Aorta (tissue), 5 donors: ENCODE results near the gene PRPF38A. TPM values are rescaled to one million over a fixed set of nuclear protein-coding genes. Genes with fewer than 3 reads are reported as not detected.

ENCODE experiments used
- ATAC-seq: fragments of 200-7000 bp; cut with Tn5 transposase; one replicate; pipeline ENCODE4 v1.9.1; 2022; ENCODE audit warnings: moderate library complexity; ENCODE audit not compliant: low FRiP score
- DNase-seq, 2 donors: peaks; one replicate each; pipeline ENCODE4 v3.0.0-alpha.2; 2020
- H3K27ac ChIP-seq, 2 donors: one replicate each; pipeline ENCODE4 v1.5.1; 2013; ENCODE audit warnings: low read length in 2 of 2, mild to moderate bottlenecking in 2 of 2, moderate library complexity in 2 of 2, control low read depth in 1 of 2, inconsistent platforms in 1 of 2, low read depth in 1 of 2
- H3K27me3 ChIP-seq, 2 donors: one replicate each; pipeline ENCODE4 v1.6.1; 2013; ENCODE audit warnings: control low read depth in 1 of 2, low read length in 1 of 2, mild to moderate bottlenecking in 1 of 2, moderate library complexity in 1 of 2; ENCODE audit not compliant: insufficient read depth in 2 of 2, control insufficient read depth in 1 of 2
- H3K36me3 ChIP-seq, 2 donors: one replicate each; pipeline ENCODE4 v1.6.1; 2013; ENCODE audit warnings: control low read depth in 1 of 2, low read length in 1 of 2, mild to moderate bottlenecking in 1 of 2; ENCODE audit not compliant: insufficient read depth in 2 of 2, control insufficient read depth in 1 of 2
- H3K4me1 ChIP-seq, 2 donors: one replicate each; pipeline ENCODE4 v1.6.1; 2013; ENCODE audit warnings: low read length in 2 of 2, control low read depth in 1 of 2, mild to moderate bottlenecking in 1 of 2, moderate library complexity in 1 of 2; ENCODE audit not compliant: insufficient read depth in 2 of 2, control insufficient read depth in 1 of 2
- H3K4me3 ChIP-seq, 2 donors: one replicate each; pipeline ENCODE4 v1.5.1; 2013; ENCODE audit warnings: low read length in 2 of 2, control low read depth in 1 of 2, mild to moderate bottlenecking in 1 of 2
- H3K9me3 ChIP-seq: one replicate; pipeline ENCODE4 v1.6.1; 2013; ENCODE audit warnings: mild to moderate bottlenecking, low read length; ENCODE audit not compliant: control insufficient read depth
- WGBS, 2 donors: extraction: QIAGEN DNeasy Blood & Tissue Kit; methylation state at CpG; one replicate each; pipeline ENCODE4 v1.1.7; 2013; 5-methylcytosine and 5-hydroxymethylcytosine counted together
- intact Hi-C, 2 donors: fragments of 100-400 bp; cut with DNase I; formaldehyde crosslinking; loops; one replicate each; pipeline versions ENCODE4 v1.14.2 to v1.15.0; 2022
- polyA plus RNA-seq, 2 donors: library from polyadenylated mRNA; stranded (reverse); fragments of 200-250 nt; gene quantifications; one replicate each; pipeline ENCODE4 v1.2.3, GENCODE V29; 2013
- total RNA-seq, 2 donors: library from RNA; stranded (reverse); fragmentation: NEBNext Ultra II Directional; extraction: Animal tissue kit (Norgen Biotek cat#: 25700); gene quantifications; one replicate each; pipeline ENCODE4 v1.2.1, GENCODE V29; 2021
- donor health status: healthy with polysubstance abuse.
- donor health status: Bipolar disorder and iron deficiency.
- donor health status: DM: no; HTN: no; CAD: no.
- donor health status: DM: no; HTN: no; CAD: no.
- donor health status: DM: yes; HTN: yes; CAD: no.

The PRPF38A gene
- total and polyA plus RNA-seq, 4 donors = 15.2 to 36.2 (median 27.7) TPM

DNA sequence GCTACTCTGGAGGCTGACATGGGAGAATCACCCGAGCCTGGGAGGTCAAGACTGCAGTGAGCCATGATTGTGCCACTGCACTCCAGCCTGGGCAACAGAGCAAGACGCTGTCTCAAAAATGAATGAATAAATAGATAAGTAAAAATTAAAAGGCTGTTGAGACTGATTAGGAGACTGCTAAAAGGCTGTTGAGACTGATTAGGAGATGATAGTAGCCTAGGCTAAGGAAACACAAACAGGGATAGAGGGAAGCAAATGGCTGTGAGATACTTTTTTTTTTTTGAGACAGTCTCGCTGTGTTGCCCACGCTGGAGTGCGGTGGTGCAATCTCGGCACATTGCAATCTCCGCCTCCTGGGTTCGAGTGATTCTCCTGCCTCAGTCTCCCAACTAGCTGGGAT lies 28.4 kb downstream of the PRPF38A start:
- Histone ChIP-seq H3K9me3 (no peaks in the 10 kb centered on the region), H3K36me3 (peaks cover 0 to 7% of the 10 kb centered on the region in 2 donors), H3K27me3 (no peaks in the 10 kb centered on the region), H3K4me1 (no peaks in the 10 kb centered on the region), H3K27ac (no peak overlapping the region), H3K4me3 (no peak overlapping the region)
- ATAC-seq (no peak), DNase-seq (no peak)
- 91 to 95% methylated on average over 8 of the region's 8 CpGs for WGBS, 2 donors
- intact Hi-C loops = no loop called here

DNA sequence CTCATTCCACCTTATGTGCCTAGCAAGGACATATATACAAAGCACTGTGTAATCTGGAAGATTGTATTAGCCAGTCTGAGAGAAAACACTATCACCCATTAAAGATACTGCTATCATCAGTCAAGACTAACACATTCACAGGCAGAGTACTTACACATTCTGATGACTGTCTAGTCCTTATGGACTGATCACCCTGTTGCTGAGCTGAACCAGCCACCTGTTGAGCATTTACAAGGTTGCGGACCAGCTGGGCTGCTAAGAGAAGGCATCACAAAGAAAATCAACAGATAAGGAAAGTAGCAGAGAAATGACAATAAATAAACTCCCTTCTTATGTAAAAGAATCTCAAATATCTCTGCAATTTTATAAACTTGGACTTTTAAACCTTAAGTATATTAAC lies 30.8 kb downstream of the PRPF38A start:
- ATAC-seq = no peak
- H3K4me3 ChIP-seq = no peak overlapping the region
- H3K4me1 ChIP-seq = no peaks in the 10 kb centered on the region
- 98 to 100% methylated on average over 1 of the region's 1 CpG for WGBS, 2 donors
- peaks cover 0 to 7% of the 10 kb centered on the region in 2 donors for H3K36me3 ChIP-seq
- no peak overlapping the region for H3K27ac ChIP-seq
- no peaks in the 10 kb centered on the region for H3K27me3 ChIP-seq
- DNase-seq = no peak
- H3K9me3 ChIP-seq = no peaks in the 10 kb centered on the region
- intact Hi-C loops = no loop called here

DNA sequence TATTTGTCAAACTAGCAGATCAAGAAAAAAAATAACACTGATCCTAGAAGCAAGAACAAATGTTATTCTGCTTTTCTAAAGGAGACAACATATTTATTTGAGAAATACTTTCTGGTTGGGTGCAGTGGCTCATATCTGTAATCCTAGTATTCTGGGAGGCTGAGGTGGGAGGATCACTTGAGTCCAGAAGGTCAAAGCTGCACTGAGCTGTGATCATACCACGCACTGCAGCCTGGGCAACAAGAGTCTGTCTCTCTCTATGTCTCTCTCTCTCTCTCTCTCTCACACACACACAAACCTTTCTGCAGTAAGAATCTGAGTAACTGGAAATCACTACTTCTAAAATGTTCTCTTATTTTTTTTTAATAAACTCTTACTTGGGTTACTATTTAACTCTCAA lies 31.2 kb downstream of the PRPF38A start:
- H3K4me3 ChIP-seq = no peak overlapping the region
- no peaks in the 10 kb centered on the region for H3K27me3 ChIP-seq
- ATAC-seq (no peak), DNase-seq (no peak)
- H3K9me3 ChIP-seq = no peaks in the 10 kb centered on the region
- H3K27ac ChIP-seq = no peak overlapping the region
- peaks cover 0 to 7% of the 10 kb centered on the region in 2 donors for H3K36me3 ChIP-seq
- WGBS, 2 donors = 93 to 98% methylated on average over 1 of the region's 1 CpG
- intact Hi-C loops = no loop called here
- no peaks in the 10 kb centered on the region for H3K4me1 ChIP-seq

DNA sequence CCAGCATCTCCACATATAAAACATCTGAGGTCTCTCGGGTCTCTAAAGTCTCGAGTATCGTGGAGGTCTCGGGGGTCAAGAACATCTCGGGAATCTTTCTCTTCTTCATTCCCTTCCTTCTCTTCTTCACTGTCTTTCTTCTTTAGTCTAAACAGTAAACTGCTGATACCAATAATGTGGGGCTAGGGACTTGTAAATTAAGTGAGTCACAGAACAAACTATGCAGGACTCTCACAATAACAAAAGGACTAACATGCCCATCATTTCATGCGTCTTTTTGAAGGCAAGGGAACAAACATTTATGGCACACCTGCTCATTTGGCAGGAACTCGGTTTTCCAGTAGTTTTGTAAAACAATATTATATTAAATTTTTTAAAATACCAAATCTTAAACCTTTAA lies 32.4 kb downstream of the PRPF38A start:
- intact Hi-C loops = no loop called here
- no peak overlapping the region for H3K27ac ChIP-seq
- ATAC-seq = no peak
- no peak overlapping the region for H3K4me3 ChIP-seq
- 89 to 92% methylated on average over 7 of the region's 7 CpGs for WGBS, 2 donors
- no peaks in the 10 kb centered on the region for H3K27me3 ChIP-seq
- no peaks in the 10 kb centered on the region for H3K4me1 ChIP-seq
- DNase-seq = no peak
- no peaks in the 10 kb centered on the region for H3K9me3 ChIP-seq
- peaks cover 0 to 5% of the 10 kb centered on the region in 2 donors for H3K36me3 ChIP-seq

DNA sequence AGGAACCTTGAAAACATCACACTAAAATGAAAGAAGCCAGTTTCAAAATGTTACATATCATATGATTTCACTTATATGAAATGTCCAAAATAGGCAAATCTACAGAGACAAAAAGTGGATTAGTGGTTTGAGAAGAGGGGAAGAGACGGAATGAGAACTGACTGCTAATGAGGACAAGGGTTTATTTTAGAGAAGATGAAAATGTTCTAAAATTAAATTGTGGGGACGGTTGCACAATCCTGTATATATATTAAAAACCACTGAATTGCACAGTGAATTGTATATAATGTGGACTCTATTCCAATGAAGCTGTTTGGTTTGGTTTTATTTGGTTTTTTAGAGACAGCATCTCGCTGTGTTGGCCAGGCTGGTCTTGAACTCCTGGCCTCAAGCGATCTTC lies 35.6 kb downstream of the PRPF38A start:
- WGBS, 2 donors = 91 to 97% methylated on average over 4 of the region's 4 CpGs
- DNase-seq (no peak), ATAC-seq (no peak)
- intact Hi-C loops = no loop called here
- Histone ChIP-seq H3K4me1 (no peaks in the 10 kb centered on the region), H3K4me3 (no peak overlapping the region), H3K9me3 (no peaks in the 10 kb centered on the region), H3K36me3 (peaks cover 0 to 7% of the 10 kb centered on the region in 2 donors), H3K27me3 (no peaks in the 10 kb centered on the region), H3K27ac (no peak overlapping the region)

DNA sequence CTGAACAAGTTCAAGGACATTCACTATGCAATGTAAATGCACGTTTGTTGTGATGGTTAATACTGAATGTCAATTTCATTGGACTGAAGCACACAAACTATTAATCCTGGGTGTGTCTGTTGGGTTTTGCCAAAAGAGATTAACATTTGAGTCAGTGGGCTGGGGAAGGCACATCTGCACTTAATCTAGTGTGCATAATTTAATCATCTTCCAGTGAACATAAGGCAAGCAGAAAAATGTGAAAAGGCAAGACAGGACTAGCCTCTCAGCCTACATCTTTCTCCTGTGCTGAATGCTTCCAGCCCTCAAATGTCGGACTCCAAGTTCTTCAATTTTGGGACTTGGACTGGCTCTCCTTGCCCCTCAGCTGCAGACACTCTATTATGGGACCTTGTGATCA lies 40.1 kb downstream of the PRPF38A start:
- intact Hi-C loops = no loop called here
- Histone ChIP-seq H3K36me3 (peaks cover 0 to 3% of the 10 kb centered on the region in 2 donors), H3K9me3 (no peaks in the 10 kb centered on the region), H3K27ac (no peak overlapping the region), H3K27me3 (no peaks in the 10 kb centered on the region), H3K4me3 (no peak overlapping the region), H3K4me1 (no peaks in the 10 kb centered on the region)
- no peak for DNase-seq
- no peak for ATAC-seq
- 83 to 88% methylated on average over 2 of the region's 2 CpGs for WGBS, 2 donors

DNA sequence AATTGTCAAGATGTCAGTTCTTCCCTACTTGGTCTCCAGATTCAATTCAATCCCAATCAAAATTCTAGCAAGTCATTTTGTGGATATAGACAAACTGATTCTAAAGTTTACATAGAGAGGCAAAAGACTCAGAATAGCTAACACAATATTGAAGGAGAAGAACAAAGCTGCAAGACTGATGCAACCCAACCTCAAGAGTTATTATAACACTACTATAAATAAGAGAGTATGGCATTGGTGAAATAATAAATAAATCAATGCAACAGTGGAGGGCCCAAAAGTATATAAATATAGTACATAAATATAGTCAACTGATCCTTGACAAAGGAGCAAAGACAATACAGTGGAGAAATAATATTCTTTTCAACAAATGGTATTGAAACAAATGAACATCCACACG lies 49.7 kb downstream of the PRPF38A start:
- no peak for ATAC-seq

DNA sequence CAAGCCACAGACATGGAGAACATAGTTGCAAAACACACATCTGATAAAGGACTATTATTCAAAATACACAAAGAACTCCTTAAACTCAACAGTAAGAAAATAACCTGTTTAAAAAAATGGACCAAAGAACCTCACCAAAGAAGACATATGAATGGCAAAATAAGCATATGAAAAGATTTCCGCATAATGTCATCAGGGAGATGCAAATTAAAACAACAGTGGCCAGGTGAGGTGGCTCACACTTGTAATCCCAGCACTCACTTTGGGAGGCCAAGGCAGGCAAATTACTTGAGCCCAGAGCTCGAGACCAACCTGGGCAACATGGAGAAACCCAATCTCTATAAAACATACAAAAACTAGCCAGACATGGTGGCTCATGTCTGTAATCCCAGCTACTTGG lies 50.4 kb downstream of the PRPF38A start:
- no peak overlapping the region for H3K4me3 ChIP-seq
- DNase-seq = no peak
- no peak for ATAC-seq
- H3K9me3 ChIP-seq = no peaks in the 10 kb centered on the region
- intact Hi-C loops = no loop called here
- whole genome bisulfite sequencing, 2 donors = 97% methylated on average over 2 of the region's 2 CpGs
- H3K27ac ChIP-seq = no peak overlapping the region
- peaks cover 0 to 2% of the 10 kb centered on the region in 2 donors for H3K36me3 ChIP-seq
- no peaks in the 10 kb centered on the region for H3K4me1 ChIP-seq
- H3K27me3 ChIP-seq = no peaks in the 10 kb centered on the region

More for the DNA sequence above, 49.7 kb downstream of the PRPF38A start:
- Histone ChIP-seq H3K9me3 (no peaks in the 10 kb centered on the region), H3K36me3 (peaks cover 0 to 2% of the 10 kb centered on the region in 2 donors), H3K4me1 (no peaks in the 10 kb centered on the region), H3K4me3 (no peak overlapping the region), H3K27ac (no peak overlapping the region), H3K27me3 (no peaks in the 10 kb centered on the region)
- no peak for DNase-seq
- intact Hi-C loops = no loop called here
- WGBS, 2 donors = 96 to 98% methylated on average over 1 of the region's 1 CpG

DNA sequence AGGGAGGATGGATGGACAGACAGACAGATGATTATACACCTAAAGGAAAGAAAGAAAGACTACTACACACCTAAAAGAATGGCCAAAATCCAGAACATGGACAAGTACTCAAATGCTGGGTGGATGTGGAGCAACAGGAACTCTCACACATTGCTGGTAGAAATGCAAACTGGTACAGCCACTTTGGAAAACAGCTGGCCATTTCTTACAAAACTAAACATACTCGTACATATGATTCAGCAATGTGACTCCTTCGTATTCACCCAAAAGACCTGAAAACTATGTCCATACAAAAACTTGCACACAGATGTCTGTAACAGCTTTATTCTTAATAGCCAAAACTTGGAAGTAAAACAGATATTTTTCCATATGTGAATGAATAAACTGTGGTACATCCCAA lies 51.3 kb downstream of the PRPF38A start:
- Histone ChIP-seq H3K9me3 (no peaks in the 10 kb centered on the region), H3K27ac (no peak overlapping the region), H3K4me3 (no peak overlapping the region), H3K36me3 (peaks cover 0 to 2% of the 10 kb centered on the region in 2 donors), H3K4me1 (no peaks in the 10 kb centered on the region), H3K27me3 (no peaks in the 10 kb centered on the region)
- intact Hi-C loops = no loop called here
- WGBS, 2 donors = 98% methylated on average over 2 of the region's 2 CpGs
- ATAC-seq (no peak), DNase-seq (no peak)
